Activated naive CD8-positive, alpha-beta T cell treated with anti-CD3 and anti-CD28 coated beads, Interleukin-2, amount 50 U/mL, for 24 hours (primary cell): ENCODE data around the gene CX3CR1.
"Not testable (repeated sequence)": the region's sequence is repeated elsewhere in the genome, so short reads cannot be mapped to it uniquely, and the experiment has no call there.

Experiments
- ATAC-seq: fragments of 150-1000 bp; cut with Tn5 transposase; one replicate; pipeline ENCODE4 v1.10.0; 2021
- DNase-seq: peaks from one replicate; pipeline ENCODE4 v3.0.0; 2021
- H3K27ac Mint-ChIP-seq: one replicate; pipeline ENCODE4 v1.8.0; 2021; ENCODE audit warnings: mild to moderate bottlenecking, mixed read lengths
- H3K27me3 Mint-ChIP-seq: one replicate; pipeline ENCODE4 v1.8.0; 2021; ENCODE audit warnings: mixed read lengths
- H3K36me3 Mint-ChIP-seq: one replicate; pipeline ENCODE4 v1.8.0; 2021; ENCODE audit warnings: low read depth, mixed read lengths
- H3K4me1 Mint-ChIP-seq: one replicate; pipeline ENCODE4 v1.8.0; 2021; ENCODE audit warnings: mixed read lengths
- H3K4me3 Mint-ChIP-seq: one replicate; pipeline ENCODE4 v1.8.0; 2021; ENCODE audit warnings: mild to moderate bottlenecking, moderate library complexity, mixed read lengths
- H3K9me3 Mint-ChIP-seq: one replicate; pipeline ENCODE4 v1.8.0; 2021; ENCODE audit warnings: mixed read lengths

The CX3CR1 gene

GRCh38 chr3:39279745-39280517 lies at the start of gene CX3CR1:
CX3CR1 (minus strand) TSS chr3:39280036; CDS start chr3:39266509, 13,527 bp downstream.
- Mint-ChIP-seq H3K36me3 (no peaks in the 10 kb centered on the region), H3K4me3 (peak within 1 kb of the TSS; percentile 55), H3K9me3 (no peaks in the 10 kb centered on the region), H3K27me3 (peaks cover 2% of the 10 kb centered on the region), H3K4me1 (peaks cover 26% of the 10 kb centered on the region), H3K27ac (peak within 1 kb of the TSS; percentile 9)
- DNase-seq, result no peak
- no peak for ATAC-seq

- Mint-ChIP-seq H3K9me3 (no peaks in the 10 kb centered on the region), H3K4me1 (peaks cover 23% of the 10 kb centered on the region), H3K27me3 (no peaks in the 10 kb centered on the region), H3K4me3 (peak within 1 kb of the TSS; percentile 19), H3K27ac (no peak within 1 kb of the TSS), H3K36me3 (no peaks in the 10 kb centered on the region)
- ATAC-seq (peak; percentile 11), DNase-seq (no peak)
These were observed 49.7 kb upstream of the CX3CR1 start, which contains the start of gene CCR8 for GRCh38 chr3:39329493-39329892. CCR8 (plus strand) TSS chr3:39329709; CDS start chr3:39332332, 2,623 bp downstream.

- no peaks in the 10 kb centered on the region for H3K9me3 Mint-ChIP-seq
- no peaks in the 10 kb centered on the region for H3K36me3 Mint-ChIP-seq
- H3K27ac Mint-ChIP-seq, result peak overlapping the region; percentile 9
- peaks cover 33% of the 10 kb centered on the region for H3K4me1 Mint-ChIP-seq
- ATAC-seq (peak; percentile 68), DNase-seq (no peak)
- no peaks in the 10 kb centered on the region for H3K27me3 Mint-ChIP-seq
- no peak overlapping the region for H3K4me3 Mint-ChIP-seq
These were observed 48.0 kb upstream of the CX3CR1 start for GRCh38 chr3:39327746-39328349.

- Mint-ChIP-seq H3K9me3 (no peaks in the 10 kb centered on the region), H3K27me3 (no peaks in the 10 kb centered on the region), H3K4me3 (no peak overlapping the region), H3K36me3 (no peaks in the 10 kb centered on the region), H3K27ac (no peak overlapping the region), H3K4me1 (peaks cover 37% of the 10 kb centered on the region)
- DNase-seq, result no peak
- no peak for ATAC-seq
These were observed 47.4 kb upstream of the CX3CR1 start for GRCh38 chr3:39327053-39327745.

GRCh38 chr3:39325236-39325635 lies 45.4 kb upstream of the CX3CR1 start:
- ATAC-seq (peak; percentile 60), DNase-seq (no peak)
- H3K4me1 Mint-ChIP-seq, result peaks cover 50% of the 10 kb centered on the region
- no peak overlapping the region for H3K4me3 Mint-ChIP-seq
- H3K27me3 Mint-ChIP-seq, result peaks cover 3% of the 10 kb centered on the region
- H3K27ac Mint-ChIP-seq, result no peak overlapping the region
- no peaks in the 10 kb centered on the region for H3K9me3 Mint-ChIP-seq
- no peaks in the 10 kb centered on the region for H3K36me3 Mint-ChIP-seq

- DNase-seq (no peak), ATAC-seq (no peak)
- H3K36me3 Mint-ChIP-seq, result no peaks in the 10 kb centered on the region
- no peak overlapping the region for H3K4me3 Mint-ChIP-seq
- no peak overlapping the region for H3K27ac Mint-ChIP-seq
- no peaks in the 10 kb centered on the region for H3K9me3 Mint-ChIP-seq
- H3K27me3 Mint-ChIP-seq, result peaks cover 5% of the 10 kb centered on the region
- H3K4me1 Mint-ChIP-seq, result peaks cover 50% of the 10 kb centered on the region
These were observed 43.7 kb upstream of the CX3CR1 start for GRCh38 chr3:39323494-39323893.

- Mint-ChIP-seq H3K9me3 (no peaks in the 10 kb centered on the region), H3K27ac (no peak overlapping the region), H3K36me3 (no peaks in the 10 kb centered on the region), H3K27me3 (peaks cover 5% of the 10 kb centered on the region), H3K4me1 (peaks cover 44% of the 10 kb centered on the region), H3K4me3 (no peak overlapping the region)
- DNase-seq, result no peak
- no peak for ATAC-seq
These were observed 43.1 kb upstream of the CX3CR1 start for GRCh38 chr3:39322936-39323335.

GRCh38 chr3:39322209-39322715 lies 42.4 kb upstream of the CX3CR1 start:
- not testable (repeated sequence) for H3K4me3 Mint-ChIP-seq, ATAC-seq, H3K27me3 Mint-ChIP-seq, H3K9me3 Mint-ChIP-seq, H3K36me3 Mint-ChIP-seq, H3K27ac Mint-ChIP-seq, DNase-seq
- H3K4me1 Mint-ChIP-seq, result peaks cover 37% of the 10 kb centered on the region

GRCh38 chr3:39321574-39321983 lies 41.7 kb upstream of the CX3CR1 start:
- H3K27me3 Mint-ChIP-seq, H3K4me3 Mint-ChIP-seq, H3K9me3 Mint-ChIP-seq, H3K27ac Mint-ChIP-seq, H3K36me3 Mint-ChIP-seq, DNase-seq: not testable (repeated sequence)
- ATAC-seq, result peak; percentile 67
- H3K4me1 Mint-ChIP-seq, result peaks cover 33% of the 10 kb centered on the region

GRCh38 chr3:39319249-39319648 lies 39.4 kb upstream of the CX3CR1 start:
- Mint-ChIP-seq H3K4me3 (no peak overlapping the region), H3K4me1 (peaks cover 37% of the 10 kb centered on the region), H3K9me3 (no peaks in the 10 kb centered on the region), H3K27me3 (peaks cover 5% of the 10 kb centered on the region), H3K27ac (no peak overlapping the region), H3K36me3 (no peaks in the 10 kb centered on the region)
- DNase-seq (no peak), ATAC-seq (no peak)

GRCh38 chr3:39318301-39318700 lies 38.5 kb upstream of the CX3CR1 start:
- Mint-ChIP-seq H3K4me3 (no peak overlapping the region), H3K27ac (no peak overlapping the region), H3K9me3 (peaks cover 4% of the 10 kb centered on the region), H3K36me3 (peaks cover 2% of the 10 kb centered on the region), H3K4me1 (peaks cover 36% of the 10 kb centered on the region), H3K27me3 (peaks cover 5% of the 10 kb centered on the region)
- DNase-seq, result no peak
- ATAC-seq, result no peak

- peaks cover 2% of the 10 kb centered on the region for H3K36me3 Mint-ChIP-seq
- H3K27me3 Mint-ChIP-seq, result peaks cover 5% of the 10 kb centered on the region
- ATAC-seq, result no peak
- peaks cover 4% of the 10 kb centered on the region for H3K9me3 Mint-ChIP-seq
- H3K4me3 Mint-ChIP-seq, result no peak overlapping the region
- DNase-seq, result no peak
- peaks cover 29% of the 10 kb centered on the region for H3K4me1 Mint-ChIP-seq
- H3K27ac Mint-ChIP-seq, result no peak overlapping the region
These were observed 37.8 kb upstream of the CX3CR1 start for GRCh38 chr3:39317571-39318169.

GRCh38 chr3:39315420-39315819 lies 35.6 kb upstream of the CX3CR1 start:
- Mint-ChIP-seq H3K9me3 (peaks cover 4% of the 10 kb centered on the region), H3K27me3 (peaks cover 2% of the 10 kb centered on the region), H3K36me3 (peaks cover 2% of the 10 kb centered on the region), H3K4me1 (peaks cover 15% of the 10 kb centered on the region), H3K4me3 (no peak overlapping the region), H3K27ac (no peak overlapping the region)
- ATAC-seq (peak; percentile 79), DNase-seq (no peak)

GRCh38 chr3:39313289-39313688 lies 33.5 kb upstream of the CX3CR1 start:
- Mint-ChIP-seq H3K9me3 (peaks cover 4% of the 10 kb centered on the region), H3K36me3 (peaks cover 2% of the 10 kb centered on the region), H3K4me3 (no peak overlapping the region), H3K27me3 (no peaks in the 10 kb centered on the region), H3K27ac (no peak overlapping the region), H3K4me1 (peaks cover 15% of the 10 kb centered on the region)
- ATAC-seq, result no peak
- DNase-seq, result no peak
